OCI-LY1 (cell line): ENCODE results near the gene IL6R.

Experiments used
- H2AFZ ChIP-seq: fragments of 200-600 bp; sonication (generic), shearing (Covaris generic); 2 replicates; pipeline ENCODE4 v1.6.0; 2014; ENCODE audit warnings: antibody characterized with exemption, mild to moderate bottlenecking, low read length
- H3F3A ChIP-seq: fragments of 200-600 bp; sonication (generic), shearing (Covaris generic); 2 replicates; pipeline ENCODE4 v1.6.0; 2014; ENCODE audit warnings: mild to moderate bottlenecking, antibody characterized with exemption, low read length, moderate library complexity; ENCODE audit not compliant: insufficient read depth
- H3K27ac ChIP-seq: fragments of 200-600 bp; sonication (generic); 2 replicates; pipeline ENCODE4 v1.5.1; 2014; ENCODE audit warnings: low read length, mixed run types, mild to moderate bottlenecking, low read depth; ENCODE audit not compliant: poor library complexity, severe bottlenecking
- H3K27me3 ChIP-seq: fragments of 200-600 bp; sonication (generic); 2 replicates; pipeline ENCODE4 v1.6.0; 2014; ENCODE audit warnings: antibody characterized with exemption, mild to moderate bottlenecking, low read length, moderate library complexity; ENCODE audit not compliant: insufficient read depth
- H3K36me3 ChIP-seq: fragments of 200-600 bp; sonication (generic); 2 replicates; pipeline ENCODE4 v1.6.1; 2014; ENCODE audit warnings: mild to moderate bottlenecking, antibody characterized with exemption, low read length, moderate library complexity, mixed read lengths; ENCODE audit not compliant: insufficient read depth
- H3K4me1 ChIP-seq: fragments of 200-600 bp; sonication (generic); 2 replicates; pipeline ENCODE4 v1.5.1; 2014; ENCODE audit warnings: mild to moderate bottlenecking, low read length, moderate library complexity; ENCODE audit not compliant: insufficient read depth, severe bottlenecking
- H3K4me2 ChIP-seq: fragments of 200-600 bp; sonication (generic), shearing (Covaris generic); 2 replicates; pipeline ENCODE4 v1.6.1; 2014; ENCODE audit warnings: low read length
- H3K4me3 ChIP-seq: fragments of 200-600 bp; sonication (generic); 2 replicates; pipeline ENCODE4 v1.5.1; 2014; ENCODE audit warnings: low read length, low read depth, mild to moderate bottlenecking, mixed read lengths; ENCODE audit not compliant: poor library complexity, severe bottlenecking
- H3K79me2 ChIP-seq: fragments of 200-600 bp; shearing (Covaris generic); 2 replicates; pipeline ENCODE4 v1.6.1; 2016; ENCODE audit warnings: mixed run types, low read length, mixed read lengths; ENCODE audit not compliant: insufficient read depth
- H3K9ac ChIP-seq: fragments of 200-600 bp; sonication (generic), shearing (Covaris generic); 2 replicates; pipeline ENCODE4 v1.6.1; 2014; ENCODE audit warnings: mild to moderate bottlenecking, low read length, mixed read lengths
- H3K9me2 ChIP-seq: fragments of 200-600 bp; sonication (generic), shearing (Covaris generic); 2 replicates; pipeline ENCODE4 v1.6.1; 2014; ENCODE audit warnings: low read depth, mild to moderate bottlenecking, low read length, mixed read lengths
- H3K9me3 ChIP-seq: fragments of 200-600 bp; shearing (Covaris generic); 2 replicates; pipeline ENCODE4 v1.6.1; 2014; ENCODE audit warnings: low read length, mixed read lengths
- H4K20me1 ChIP-seq: fragments of 200-600 bp; sonication (generic), shearing (Covaris generic); 2 replicates; pipeline ENCODE4 v1.6.0; 2016; ENCODE audit warnings: mild to moderate bottlenecking, low read length; ENCODE audit not compliant: insufficient read depth
- EZH2 ChIP-seq: fragments of 200-600 bp; sonication (generic), shearing (Covaris generic); IDR thresholded peaks from 2 replicates; pipeline ENCODE4 v1.8.0; 2017; ENCODE audit warnings: borderline replicate concordance, mixed run types, mild to moderate bottlenecking, antibody characterized with exemption, low read length, moderate library complexity, mixed read lengths
- TF ChIP-seq, protein P1 (sequence below): fragments of 200-600 bp; sonication (generic), shearing (Covaris generic); IDR thresholded peaks from 2 replicates; pipeline ENCODE4 v1.5.1; 2017; ENCODE audit warnings: mild to moderate bottlenecking, antibody characterized with exemption, low read length, moderate library complexity, mixed read lengths

The IL6R gene

GRCh38 chr1:154433161-154433764 is 28.1 kb downstream of the IL6R start:
- Histone ChIP-seq H3K9ac (no peak overlapping the region), H2AFZ (no peak overlapping the region), H3K4me2 (no peak overlapping the region), H3F3A (no peaks in the 10 kb centered on the region), H3K36me3 (no peaks in the 10 kb centered on the region), H3K4me3 (no peak overlapping the region), H3K27me3 (0 out of 2 replicates have a peak, but pooled peaks cover 3% of the 10 kb centered on the region), H3K4me1 (no peaks in the 10 kb centered on the region), H3K27ac (no peak overlapping the region), H3K9me2 (no peaks in the 10 kb centered on the region), H3K79me2 (no peaks in the 10 kb centered on the region), H4K20me1 (no peaks in the 10 kb centered on the region), H3K9me3 (no peaks in the 10 kb centered on the region)
- TF ChIP-seq, protein P1, sequence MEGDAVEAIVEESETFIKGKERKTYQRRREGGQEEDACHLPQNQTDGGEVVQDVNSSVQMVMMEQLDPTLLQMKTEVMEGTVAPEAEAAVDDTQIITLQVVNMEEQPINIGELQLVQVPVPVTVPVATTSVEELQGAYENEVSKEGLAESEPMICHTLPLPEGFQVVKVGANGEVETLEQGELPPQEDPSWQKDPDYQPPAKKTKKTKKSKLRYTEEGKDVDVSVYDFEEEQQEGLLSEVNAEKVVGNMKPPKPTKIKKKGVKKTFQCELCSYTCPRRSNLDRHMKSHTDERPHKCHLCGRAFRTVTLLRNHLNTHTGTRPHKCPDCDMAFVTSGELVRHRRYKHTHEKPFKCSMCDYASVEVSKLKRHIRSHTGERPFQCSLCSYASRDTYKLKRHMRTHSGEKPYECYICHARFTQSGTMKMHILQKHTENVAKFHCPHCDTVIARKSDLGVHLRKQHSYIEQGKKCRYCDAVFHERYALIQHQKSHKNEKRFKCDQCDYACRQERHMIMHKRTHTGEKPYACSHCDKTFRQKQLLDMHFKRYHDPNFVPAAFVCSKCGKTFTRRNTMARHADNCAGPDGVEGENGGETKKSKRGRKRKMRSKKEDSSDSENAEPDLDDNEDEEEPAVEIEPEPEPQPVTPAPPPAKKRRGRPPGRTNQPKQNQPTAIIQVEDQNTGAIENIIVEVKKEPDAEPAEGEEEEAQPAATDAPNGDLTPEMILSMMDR: no peak
- TF ChIP-seq EZH2: no peak

DNA sequence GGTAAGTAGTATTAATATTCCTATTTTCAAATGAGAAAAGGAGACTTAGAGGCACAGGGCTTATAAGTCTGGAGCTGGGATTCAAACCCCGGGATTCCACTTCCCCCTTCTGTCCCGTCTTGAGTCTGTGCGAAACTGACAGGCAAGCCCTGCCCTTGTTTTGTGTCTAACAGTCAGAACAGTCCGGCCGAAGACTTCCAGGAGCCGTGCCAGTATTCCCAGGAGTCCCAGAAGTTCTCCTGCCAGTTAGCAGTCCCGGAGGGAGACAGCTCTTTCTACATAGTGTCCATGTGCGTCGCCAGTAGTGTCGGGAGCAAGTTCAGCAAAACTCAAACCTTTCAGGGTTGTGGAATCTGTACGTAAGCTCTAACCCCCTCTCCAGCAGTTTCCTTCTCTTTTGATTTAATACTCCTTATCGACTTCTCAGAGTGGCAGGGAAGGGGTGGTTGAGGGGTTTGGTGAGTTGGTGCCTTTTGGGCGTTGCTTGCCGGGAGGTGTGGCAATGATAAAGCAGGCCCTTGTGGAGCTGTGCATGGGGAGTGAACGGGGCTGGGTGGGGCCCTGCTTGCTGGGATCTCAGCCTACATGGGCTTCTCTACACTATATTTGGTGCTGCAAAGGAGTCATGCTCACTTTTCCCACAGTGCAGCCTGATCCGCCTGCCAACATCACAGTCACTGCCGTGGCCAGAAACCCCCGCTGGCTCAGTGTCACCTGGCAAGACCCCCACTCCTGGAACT is 29.4 kb downstream of the IL6R start:
- H3K36me3 ChIP-seq: no peaks in the 10 kb centered on the region

DNA sequence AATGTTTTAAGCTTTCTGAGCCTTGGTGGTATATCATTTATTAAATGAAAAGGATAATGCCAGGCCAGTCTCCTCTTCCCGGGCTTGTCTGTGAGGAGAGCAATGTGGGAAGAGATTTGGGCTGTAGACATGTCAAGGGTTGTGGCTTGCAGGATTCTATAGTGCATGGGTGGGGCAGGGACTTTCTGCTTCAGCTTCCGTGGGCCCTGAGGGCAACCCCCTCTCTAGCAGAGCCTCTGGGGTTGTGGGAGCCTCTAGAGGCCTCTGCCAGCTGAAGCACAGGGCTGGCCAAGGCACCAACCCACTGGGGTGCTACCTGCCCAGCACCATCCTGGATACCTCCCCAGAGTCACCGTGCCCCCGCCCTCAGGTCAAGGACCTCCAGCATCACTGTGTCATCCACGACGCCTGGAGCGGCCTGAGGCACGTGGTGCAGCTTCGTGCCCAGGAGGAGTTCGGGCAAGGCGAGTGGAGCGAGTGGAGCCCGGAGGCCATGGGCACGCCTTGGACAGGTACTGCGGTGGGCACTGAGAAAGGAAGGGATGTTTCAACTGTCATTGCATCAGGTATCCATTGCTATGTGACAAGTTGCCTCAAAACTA is 30.6 kb downstream of the IL6R start:
- Histone ChIP-seq H3K4me1 (no peaks in the 10 kb centered on the region), H3F3A (no peaks in the 10 kb centered on the region), H3K9me2 (no peaks in the 10 kb centered on the region), H3K36me3 (no peaks in the 10 kb centered on the region), H3K9me3 (no peaks in the 10 kb centered on the region), H4K20me1 (no peaks in the 10 kb centered on the region), H3K4me3 (no peak overlapping the region), H3K27me3 (0 out of 2 replicates have a peak, but pooled peaks cover 3% of the 10 kb centered on the region), H2AFZ (no peak overlapping the region), H3K79me2 (no peaks in the 10 kb centered on the region), H3K9ac (no peak overlapping the region), H3K27ac (no peak overlapping the region), H3K4me2 (no peak overlapping the region)
- TF ChIP-seq, protein P1: no peak
- no peak for TF ChIP-seq EZH2

More for the DNA sequence above, 29.4 kb downstream of the IL6R start:
- no peak overlapping the region for H3K9ac ChIP-seq
- no peak overlapping the region for H3K27ac ChIP-seq
- H3K4me3 ChIP-seq: no peak overlapping the region
- H3F3A ChIP-seq: no peaks in the 10 kb centered on the region
- 0 out of 2 replicates have a peak, but pooled peaks cover 3% of the 10 kb centered on the region for H3K27me3 ChIP-seq
- TF ChIP-seq EZH2: no peak
- TF ChIP-seq, protein P1: no peak
- H3K4me1 ChIP-seq: no peaks in the 10 kb centered on the region
- no peaks in the 10 kb centered on the region for H3K9me2 ChIP-seq
- H3K4me2 ChIP-seq: no peak overlapping the region
- no peaks in the 10 kb centered on the region for H3K79me2 ChIP-seq
- no peaks in the 10 kb centered on the region for H3K9me3 ChIP-seq
- no peaks in the 10 kb centered on the region for H4K20me1 ChIP-seq
- H2AFZ ChIP-seq: no peak overlapping the region
